Right atrium auricular region (tissue), 2 donors: ENCODE data around the gene FYCO1. TPM values are rescaled to one million over a fixed set of nuclear protein-coding genes. Genes with fewer than 3 reads are reported as not detected.

Experiments
- DNase-seq: peaks from one replicate; pipeline ENCODE4 v3.0.0-alpha.2; 2019; ENCODE audit warnings: low spot score
- H3K27ac ChIP-seq, 2 donors: fragments of 200-600 bp; sonication (generic); 1 replicate in 1 of 2; 2 replicates in 1 of 2; pipeline ENCODE4 v1.5.1; 2016 to 2019
- H3K27me3 ChIP-seq, 2 donors: fragments of 200-600 bp; sonication (generic); one replicate each; pipeline versions ENCODE4 v1.5.1 to v1.6.0; 2017 to 2019
- H3K36me3 ChIP-seq: fragments of 200-600 bp; sonication (generic); one replicate; pipeline ENCODE4 v1.5.1; 2016
- H3K4me1 ChIP-seq, 2 donors: fragments of 200-600 bp; sonication (generic); one replicate each; pipeline versions ENCODE4 v1.5.1 to v1.6.0; 2017 to 2019
- H3K4me3 ChIP-seq, 2 donors: fragments of 200-600 bp; sonication (generic); 1 replicate in 1 of 2; 2 replicates in 1 of 2; pipeline ENCODE4 v1.5.1; 2017 to 2019; ENCODE audit warnings: mild to moderate bottlenecking in 1 of 2, moderate library complexity in 1 of 2
- H3K9me3 ChIP-seq, 2 donors: fragments of 200-600 bp; sonication (generic); one replicate each; pipeline ENCODE4 v1.5.1; 2019
- total RNA-seq, 2 donors: library from RNA; depleted of rRNA; stranded (reverse); fragments of >200 nt; gene quantifications; one replicate each; pipeline ENCODE4 v1.1.0, GENCODE V29; 2016
- TF ChIP-seq, protein P1 (sequence below), 2 donors: fragments of 200-600 bp; sonication (generic); IDR thresholded peaks; one replicate each; pipeline ENCODE4 v1.5.1; 2019; ENCODE audit warnings: antibody characterized with exemption in 2 of 2

The FYCO1 gene
- total RNA-seq, 2 donors from 2014 or later: 67.2 to 116 TPM

DNA sequence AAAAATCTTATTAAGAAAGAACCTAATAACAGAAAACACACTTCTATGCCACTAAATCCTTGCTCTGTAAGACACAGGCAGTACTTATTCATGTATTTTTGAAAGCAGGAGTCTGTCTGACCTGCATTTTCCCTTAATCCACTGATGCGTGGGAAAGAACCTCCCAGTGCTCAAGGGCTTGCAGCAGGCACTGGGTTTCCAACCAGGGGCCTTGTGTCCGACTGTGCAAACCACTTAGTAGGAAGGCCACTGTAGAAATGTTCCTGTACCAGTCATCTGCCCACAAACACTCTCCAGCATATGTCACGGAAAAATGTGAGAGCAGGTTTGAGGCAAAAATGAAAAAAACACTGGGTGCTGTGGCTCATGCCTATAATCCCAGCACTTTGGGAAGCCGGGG is 39.9 kb downstream of the FYCO1 start:
- Histone ChIP-seq H3K4me3 (no peak overlapping the region), H3K9me3 (no peaks in the 10 kb centered on the region), H3K27me3 (no peaks in the 10 kb centered on the region), H3K27ac (no peak overlapping the region), H3K4me1 (peaks cover 0 to 12% of the 10 kb centered on the region in 2 donors), H3K36me3 (peaks cover 100% of the 10 kb centered on the region)
- no peak for DNase-seq
- TF ChIP-seq, protein P1, sequence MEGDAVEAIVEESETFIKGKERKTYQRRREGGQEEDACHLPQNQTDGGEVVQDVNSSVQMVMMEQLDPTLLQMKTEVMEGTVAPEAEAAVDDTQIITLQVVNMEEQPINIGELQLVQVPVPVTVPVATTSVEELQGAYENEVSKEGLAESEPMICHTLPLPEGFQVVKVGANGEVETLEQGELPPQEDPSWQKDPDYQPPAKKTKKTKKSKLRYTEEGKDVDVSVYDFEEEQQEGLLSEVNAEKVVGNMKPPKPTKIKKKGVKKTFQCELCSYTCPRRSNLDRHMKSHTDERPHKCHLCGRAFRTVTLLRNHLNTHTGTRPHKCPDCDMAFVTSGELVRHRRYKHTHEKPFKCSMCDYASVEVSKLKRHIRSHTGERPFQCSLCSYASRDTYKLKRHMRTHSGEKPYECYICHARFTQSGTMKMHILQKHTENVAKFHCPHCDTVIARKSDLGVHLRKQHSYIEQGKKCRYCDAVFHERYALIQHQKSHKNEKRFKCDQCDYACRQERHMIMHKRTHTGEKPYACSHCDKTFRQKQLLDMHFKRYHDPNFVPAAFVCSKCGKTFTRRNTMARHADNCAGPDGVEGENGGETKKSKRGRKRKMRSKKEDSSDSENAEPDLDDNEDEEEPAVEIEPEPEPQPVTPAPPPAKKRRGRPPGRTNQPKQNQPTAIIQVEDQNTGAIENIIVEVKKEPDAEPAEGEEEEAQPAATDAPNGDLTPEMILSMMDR (IDR thresholded peaks at IDR 0.05): no peak

DNA sequence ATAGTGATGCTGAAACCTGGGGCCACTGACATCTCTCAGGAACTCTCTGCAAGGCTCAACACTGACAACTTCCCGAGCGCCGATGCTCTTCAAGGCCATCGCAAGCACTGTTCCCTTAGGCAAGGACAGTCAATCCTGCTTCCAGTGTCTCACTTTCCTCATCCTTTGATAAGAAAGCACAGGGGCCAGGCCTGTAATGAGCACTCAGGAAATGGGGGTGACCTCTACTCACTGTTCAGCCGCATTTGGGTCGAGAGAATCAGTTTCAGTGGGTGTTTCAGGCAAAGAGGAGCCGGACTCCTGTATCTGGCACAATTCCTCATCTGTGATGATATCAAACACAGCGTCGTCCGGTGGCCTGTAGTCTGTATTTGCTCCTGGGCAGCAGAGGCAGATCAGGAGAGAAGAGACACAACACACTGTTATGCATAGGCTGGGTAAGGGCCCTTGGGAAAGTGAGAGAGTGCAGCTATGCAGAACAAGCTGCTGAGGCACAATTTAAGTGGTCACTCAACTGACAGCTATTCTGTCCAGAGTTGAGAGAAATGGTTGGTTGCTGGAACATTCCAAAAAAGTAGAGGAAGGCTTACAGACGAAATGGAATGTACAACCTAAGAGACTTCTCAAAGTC is 40.5 kb downstream of the FYCO1 start:
- TF ChIP-seq, protein P1 (IDR thresholded peaks at IDR 0.05): no peak
- Histone ChIP-seq H3K9me3 (no peaks in the 10 kb centered on the region), H3K27ac (no peak overlapping the region), H3K4me1 (peaks cover 0 to 12% of the 10 kb centered on the region in 2 donors), H3K4me3 (no peak overlapping the region), H3K36me3 (peaks cover 100% of the 10 kb centered on the region), H3K27me3 (no peaks in the 10 kb centered on the region)
- no peak for DNase-seq

DNA sequence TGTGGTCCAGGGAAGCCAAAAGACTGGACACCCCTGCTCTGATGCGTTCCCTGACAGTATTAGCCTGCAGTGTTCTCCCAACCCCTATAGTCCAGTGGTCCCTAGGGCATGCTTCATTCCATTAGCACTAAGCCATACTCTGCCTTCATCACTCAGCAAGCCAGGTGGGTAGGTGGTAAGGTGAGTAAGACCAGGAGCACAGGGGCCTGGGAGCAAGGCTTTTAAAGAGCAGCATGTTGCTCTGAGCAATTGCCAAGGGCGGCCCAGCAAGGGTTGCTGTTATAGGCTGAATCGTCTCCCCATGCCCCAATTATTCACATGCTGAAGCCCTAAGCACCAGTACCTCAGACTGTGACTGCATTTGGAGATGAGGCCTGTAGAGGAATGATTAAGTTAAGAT is 41.3 kb downstream of the FYCO1 start:
- H3K27me3 ChIP-seq: no peaks in the 10 kb centered on the region
- H3K36me3 ChIP-seq: peaks cover 99% of the 10 kb centered on the region
- TF ChIP-seq, protein P1 (IDR thresholded peaks at IDR 0.05): no peak
- no peak overlapping the region for H3K27ac ChIP-seq
- no peaks in the 10 kb centered on the region for H3K9me3 ChIP-seq
- peaks cover 0 to 12% of the 10 kb centered on the region in 2 donors for H3K4me1 ChIP-seq
- DNase-seq: no peak
- H3K4me3 ChIP-seq: no peak overlapping the region

DNA sequence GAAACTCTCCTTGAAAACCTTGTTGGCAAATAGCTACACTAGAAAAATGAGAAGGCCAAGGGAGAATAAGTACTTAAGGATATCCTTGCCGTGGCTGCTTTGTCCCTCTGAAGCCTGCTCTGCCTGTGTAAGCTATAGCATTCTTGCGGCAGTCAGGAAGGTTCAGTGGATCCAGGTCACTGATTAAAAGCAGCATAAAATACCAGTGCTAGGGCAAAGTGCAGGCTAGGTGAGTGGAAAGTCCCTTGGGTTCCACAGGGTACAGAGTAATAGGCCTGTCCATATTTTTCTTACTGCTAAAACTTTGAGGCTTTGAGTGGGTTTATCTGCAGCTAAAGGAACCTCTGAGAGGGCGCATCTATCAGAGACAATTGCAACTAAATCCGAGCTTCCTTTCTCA is 42.1 kb downstream of the FYCO1 start:
- Histone ChIP-seq H3K9me3 (no peaks in the 10 kb centered on the region), H3K4me1 (peaks cover 0 to 6% of the 10 kb centered on the region in 2 donors), H3K36me3 (peaks cover 99% of the 10 kb centered on the region), H3K4me3 (no peak overlapping the region), H3K27ac (no peak overlapping the region), H3K27me3 (no peaks in the 10 kb centered on the region)
- TF ChIP-seq, protein P1 (IDR thresholded peaks at IDR 0.05): no peak
- DNase-seq: no peak

DNA sequence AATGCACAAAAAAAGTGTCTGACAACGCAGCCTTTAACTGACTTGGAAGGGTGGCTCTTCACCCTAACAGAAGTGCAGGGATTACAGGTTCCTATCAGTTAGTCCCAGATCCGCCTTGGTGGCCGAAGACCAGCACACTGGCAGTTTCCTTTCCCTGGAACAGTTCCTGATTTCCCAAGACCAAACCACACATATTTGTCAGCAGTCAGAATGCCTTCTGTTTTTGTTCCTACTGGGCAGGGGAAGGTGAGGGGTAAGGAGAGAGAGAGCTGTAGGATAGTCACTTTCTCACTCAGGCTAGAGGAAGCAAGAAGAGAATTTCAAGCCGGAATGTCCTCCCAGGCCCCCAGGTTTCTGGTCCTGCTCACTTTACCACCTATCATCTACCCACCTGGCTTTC is 43.2 kb downstream of the FYCO1 start:
- Histone ChIP-seq H3K36me3 (peaks cover 98% of the 10 kb centered on the region), H3K27ac (no peak overlapping the region), H3K4me3 (no peak overlapping the region)

More for the DNA sequence above, 43.2 kb downstream of the FYCO1 start:
- DNase-seq: no peak
- H3K27me3 ChIP-seq: no peaks in the 10 kb centered on the region
- TF ChIP-seq, protein P1 (IDR thresholded peaks at IDR 0.05): no peak
- no peaks in the 10 kb centered on the region for H3K9me3 ChIP-seq
- no peaks in the 10 kb centered on the region for H3K4me1 ChIP-seq
